H9 (cell line): ENCODE results near the gene TEX22. TPM values are rescaled to one million over a fixed set of nuclear protein-coding genes. Genes with fewer than 3 reads are reported as not detected.

ENCODE experiments used
- DNase-seq: peaks from one replicate; pipeline ENCODE4 v3.0.0-alpha.2; 2017
- H2AFZ ChIP-seq: one replicate; pipeline ENCODE4 v1.6.1; 2013; ENCODE audit warnings: mild to moderate bottlenecking, low read length, control low read depth, moderate library complexity
- H2AK5ac ChIP-seq: 2 replicates; pipeline ENCODE4 v1.6.1; 2013; ENCODE audit warnings: low read length, control low read depth, mixed read lengths; ENCODE audit not compliant: insufficient read length
- H2BK120ac ChIP-seq: one replicate; pipeline ENCODE4 v1.6.1; 2013; ENCODE audit warnings: low read depth, mild to moderate bottlenecking, low read length, control low read depth, inconsistent platforms; ENCODE audit not compliant: poor library complexity, severe bottlenecking
- H2BK12ac ChIP-seq: 2 replicates; pipeline ENCODE4 v1.6.1; 2013; ENCODE audit warnings: low read length, control low read depth, mixed read lengths, low read depth; ENCODE audit not compliant: insufficient read length
- H2BK15ac ChIP-seq: 2 replicates; pipeline ENCODE4 v1.6.1; 2013; ENCODE audit warnings: low read depth, low read length, control low read depth
- H2BK20ac ChIP-seq: one replicate; pipeline ENCODE4 v1.6.1; 2013; ENCODE audit warnings: low read depth, mild to moderate bottlenecking, low read length, control low read depth, inconsistent platforms; ENCODE audit not compliant: poor library complexity, severe bottlenecking
- H2BK5ac ChIP-seq: 2 replicates; pipeline ENCODE4 v1.6.1; 2013; ENCODE audit warnings: low read length, control low read depth, mixed read lengths; ENCODE audit not compliant: insufficient read length
- H3K14ac ChIP-seq: 2 replicates; pipeline ENCODE4 v1.6.1; 2013; ENCODE audit warnings: low read length, control low read depth; ENCODE audit not compliant: insufficient read depth
- H3K18ac ChIP-seq: 2 replicates; pipeline ENCODE4 v1.6.1; 2013; ENCODE audit warnings: low read depth, mild to moderate bottlenecking, mixed read lengths, low read length, control low read depth; ENCODE audit not compliant: insufficient read length
- H3K23ac ChIP-seq: 2 replicates; pipeline ENCODE4 v1.6.1; 2013; ENCODE audit warnings: low read length, control low read depth, mixed read lengths, low read depth; ENCODE audit not compliant: insufficient read length
- H3K23me2 ChIP-seq: 2 replicates; pipeline ENCODE4 v1.6.1; 2013; ENCODE audit warnings: low read depth, mild to moderate bottlenecking, mixed read lengths, low read length, control low read depth; ENCODE audit not compliant: insufficient read length, poor library complexity, severe bottlenecking
- H3K27ac ChIP-seq: 2 replicates; pipeline ENCODE4 v1.5.1; 2013; ENCODE audit warnings: low read length, control low read depth, mixed read lengths, low read depth; ENCODE audit not compliant: insufficient read length
- H3K27me3 ChIP-seq: 2 replicates; pipeline ENCODE4 v1.6.1; 2013; ENCODE audit warnings: low read length, control low read depth, inconsistent platforms; ENCODE audit not compliant: insufficient read depth
- H3K4ac ChIP-seq: 2 replicates; pipeline ENCODE4 v1.6.1; 2013; ENCODE audit warnings: low read depth, mild to moderate bottlenecking, control low read depth, inconsistent platforms, low read length, moderate library complexity
- H3K4me1 ChIP-seq: 2 replicates; pipeline ENCODE4 v1.6.1; 2013; ENCODE audit warnings: low read length, control low read depth, inconsistent platforms; ENCODE audit not compliant: insufficient read depth
- H3K4me2 ChIP-seq: 2 replicates; pipeline ENCODE4 v1.6.1; 2013; ENCODE audit warnings: low read length, control low read depth, mixed read lengths; ENCODE audit not compliant: insufficient read length, insufficient read depth
- H3K56ac ChIP-seq: 2 replicates; pipeline ENCODE4 v1.6.1; 2013; ENCODE audit warnings: low read depth, mild to moderate bottlenecking, mixed read lengths, low read length, control low read depth; ENCODE audit not compliant: insufficient read length
- H3K79me1 ChIP-seq: 2 replicates; pipeline ENCODE4 v1.6.1; 2013; ENCODE audit warnings: low read depth, mild to moderate bottlenecking, moderate library complexity, low read length, control low read depth, inconsistent platforms; ENCODE audit not compliant: insufficient read depth, poor library complexity, severe bottlenecking
- H3K79me2 ChIP-seq: 2 replicates; pipeline ENCODE4 v1.6.1; 2013; ENCODE audit warnings: low read length, control low read depth, inconsistent platforms; ENCODE audit not compliant: insufficient read depth
- H3K9ac ChIP-seq: 2 replicates; pipeline ENCODE4 v1.6.1; 2013; ENCODE audit warnings: low read length, control low read depth, mixed read lengths; ENCODE audit not compliant: insufficient read length; ENCODE audit errors: extremely low read depth
- H3K9me3 ChIP-seq: one replicate; pipeline ENCODE4 v1.6.1; 2013; ENCODE audit warnings: low read depth, low read length, inconsistent platforms; ENCODE audit not compliant: control insufficient read depth
- H3T11ph ChIP-seq: one replicate; pipeline ENCODE4 v1.6.1; 2013; ENCODE audit warnings: mild to moderate bottlenecking, low read length, control low read depth, inconsistent platforms
- H4K20me1 ChIP-seq: one replicate; pipeline ENCODE4 v1.6.1; 2013; ENCODE audit not compliant: control insufficient read depth, insufficient read length, insufficient read depth
- H4K5ac ChIP-seq: 2 replicates; pipeline ENCODE4 v1.6.1; 2013; ENCODE audit warnings: low read depth, mild to moderate bottlenecking, mixed read lengths, low read length, control low read depth; ENCODE audit not compliant: insufficient read length
- H4K8ac ChIP-seq: replicated peaks from 2 replicates; pipeline ENCODE4 v1.6.1; 2013; ENCODE audit warnings: low read length, control low read depth, mixed read lengths, low read depth; ENCODE audit not compliant: insufficient read length
- H4K91ac ChIP-seq: 2 replicates; pipeline ENCODE4 v1.6.1; 2013; ENCODE audit warnings: low read depth, mild to moderate bottlenecking, moderate library complexity, mixed read lengths, low read length, control low read depth; ENCODE audit not compliant: insufficient read length
- H3K27ac Mint-ChIP-seq, 3 experiments: 2 replicates in 2 of 3; 3 replicates in 1 of 3; pipeline ENCODE4 v1.8.0; 2020 to 2021; ENCODE audit warnings: mixed read lengths in 3 of 3, mild to moderate bottlenecking in 1 of 3, moderate library complexity in 1 of 3
- H3K27me3 Mint-ChIP-seq: 2 replicates; pipeline ENCODE4 v1.8.0; 2021; ENCODE audit warnings: low read depth, mild to moderate bottlenecking, moderate library complexity, mixed read lengths
- H3K36me3 Mint-ChIP-seq, 3 experiments: 2 replicates in 2 of 3; 3 replicates in 1 of 3; pipeline ENCODE4 v1.8.0; 2020 to 2021; ENCODE audit warnings: low read depth in 3 of 3, mixed read lengths in 3 of 3; ENCODE audit not compliant: insufficient read depth in 1 of 3
- H3K4me1 Mint-ChIP-seq, 2 experiments: 2 replicates each; pipeline ENCODE4 v1.8.0; 2020; ENCODE audit warnings: mixed read lengths in 2 of 2
- H3K4me3 Mint-ChIP-seq, 2 experiments: 2 replicates in 1 of 2; 3 replicates in 1 of 2; pipeline ENCODE4 v1.8.0; 2020 to 2021; ENCODE audit warnings: mild to moderate bottlenecking in 2 of 2, mixed read lengths in 2 of 2, moderate library complexity in 1 of 2
- H3K9me3 Mint-ChIP-seq, 2 experiments: 2 replicates in 1 of 2; 3 replicates in 1 of 2; pipeline ENCODE4 v1.8.0; 2020; ENCODE audit warnings: mild to moderate bottlenecking in 2 of 2, mixed read lengths in 2 of 2, moderate library complexity in 1 of 2
- WGBS: extraction: QIAGEN DNeasy Blood & Tissue Kit; methylation state at CpG from one replicate; pipeline ENCODE4 v1.1.7; 2013; ENCODE audit warnings: missing lambda C conversion rate, low lambda C conversion rate, mixed read lengths; ENCODE audit not compliant: insufficient read length; ENCODE audit errors: extremely low coverage; 5-methylcytosine and 5-hydroxymethylcytosine counted together
- total RNA-seq: library from RNA; stranded (reverse); gene quantifications from 2 replicates; pipeline ENCODE4 v1.2.1, GENCODE V29; 2021
- TF ChIP-seq, protein P1 (sequence below): fragments of 200-600 bp; sonication (generic); conservative IDR thresholded peaks from 3 replicates; pipeline ENCODE4 v1.8.0; 2021; ENCODE audit warnings: antibody characterized with exemption, mild to moderate bottlenecking

TEX22 gene
- total RNA-seq, 1 experiment from 2014 or later = 0.83 TPM

DNA sequence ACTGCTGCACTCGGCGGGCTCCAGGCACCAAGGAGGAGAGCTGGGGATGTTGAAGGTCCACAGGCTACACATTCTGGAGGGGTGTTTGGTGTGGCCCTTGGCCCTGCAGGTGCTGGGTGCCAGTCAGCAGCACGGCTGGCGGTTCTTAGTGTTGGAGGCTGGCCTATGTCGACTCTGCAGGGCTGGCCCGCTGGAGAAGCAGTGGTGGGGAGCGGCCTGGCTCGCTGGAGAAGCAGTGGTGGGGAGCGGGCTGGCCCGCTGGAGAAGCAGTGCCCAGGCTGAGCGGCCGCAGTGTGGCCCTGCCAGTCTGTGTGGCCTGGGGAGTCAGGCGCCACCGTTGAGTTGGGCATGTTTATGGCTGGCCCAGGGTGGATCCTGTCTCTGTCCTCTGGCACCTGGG lies 48.6 kb downstream of the TEX22 start:
- Histone ChIP-seq H4K91ac (no peak overlapping the region), H3K79me1 (no peaks in the 10 kb centered on the region), H3K4me1 (no peaks in the 10 kb centered on the region), H2BK120ac (no peak overlapping the region), H3K27me3 (no peaks in the 10 kb centered on the region), H3K27ac (no peak overlapping the region), H2BK12ac (no peak overlapping the region), H3K4me2 (no peak overlapping the region), H2AK5ac (no peak overlapping the region), H3K23me2 (no peaks in the 10 kb centered on the region), H4K5ac (no peak overlapping the region), H3T11ph (no peak overlapping the region), H3K79me2 (no peaks in the 10 kb centered on the region), H2BK5ac (no peak overlapping the region), H4K8ac (no peak overlapping the region), H3K14ac (no peak overlapping the region), H2BK20ac (no peak overlapping the region), H3K56ac (no peak overlapping the region), H2BK15ac (no peak overlapping the region), H3K9me3 (no peaks in the 10 kb centered on the region), H4K20me1 (no peaks in the 10 kb centered on the region), H3K23ac (no peak overlapping the region), H2AFZ (no peak overlapping the region), H3K4ac (no peak overlapping the region), H3K18ac (no peak overlapping the region), H3K9ac (no peak overlapping the region)
- no CpG with 5 or more reads among the region's 14 CpGs for WGBS
- Mint-ChIP-seq H3K4me1 (no peaks in the 10 kb centered on the region), H3K27ac (peak overlapping the region in 2 of 3 experiments; percentile 75 to 77; a peak in 3 of 7 replicates), H3K4me3 (no peak overlapping the region), H3K27me3 (no peaks in the 10 kb centered on the region), H3K9me3 (no peaks in the 10 kb centered on the region), H3K36me3 (peaks cover 18 to 45% (median 36%) of the 10 kb centered on the region in 3 experiments; a peak in 6 of 7 replicates)
- no peak for DNase-seq
- TF ChIP-seq, protein P1, sequence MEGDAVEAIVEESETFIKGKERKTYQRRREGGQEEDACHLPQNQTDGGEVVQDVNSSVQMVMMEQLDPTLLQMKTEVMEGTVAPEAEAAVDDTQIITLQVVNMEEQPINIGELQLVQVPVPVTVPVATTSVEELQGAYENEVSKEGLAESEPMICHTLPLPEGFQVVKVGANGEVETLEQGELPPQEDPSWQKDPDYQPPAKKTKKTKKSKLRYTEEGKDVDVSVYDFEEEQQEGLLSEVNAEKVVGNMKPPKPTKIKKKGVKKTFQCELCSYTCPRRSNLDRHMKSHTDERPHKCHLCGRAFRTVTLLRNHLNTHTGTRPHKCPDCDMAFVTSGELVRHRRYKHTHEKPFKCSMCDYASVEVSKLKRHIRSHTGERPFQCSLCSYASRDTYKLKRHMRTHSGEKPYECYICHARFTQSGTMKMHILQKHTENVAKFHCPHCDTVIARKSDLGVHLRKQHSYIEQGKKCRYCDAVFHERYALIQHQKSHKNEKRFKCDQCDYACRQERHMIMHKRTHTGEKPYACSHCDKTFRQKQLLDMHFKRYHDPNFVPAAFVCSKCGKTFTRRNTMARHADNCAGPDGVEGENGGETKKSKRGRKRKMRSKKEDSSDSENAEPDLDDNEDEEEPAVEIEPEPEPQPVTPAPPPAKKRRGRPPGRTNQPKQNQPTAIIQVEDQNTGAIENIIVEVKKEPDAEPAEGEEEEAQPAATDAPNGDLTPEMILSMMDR = no peak
